Midbrain (tissue), 1 donor: Measurements from ENCODE around the gene CDC42BPB.

ENCODE experiments used
- DNase-seq: peaks from one replicate; lab custom pipeline; 2025; lab: John Stamatoyannopoulos, UW

CDC42BPB gene

DNA sequence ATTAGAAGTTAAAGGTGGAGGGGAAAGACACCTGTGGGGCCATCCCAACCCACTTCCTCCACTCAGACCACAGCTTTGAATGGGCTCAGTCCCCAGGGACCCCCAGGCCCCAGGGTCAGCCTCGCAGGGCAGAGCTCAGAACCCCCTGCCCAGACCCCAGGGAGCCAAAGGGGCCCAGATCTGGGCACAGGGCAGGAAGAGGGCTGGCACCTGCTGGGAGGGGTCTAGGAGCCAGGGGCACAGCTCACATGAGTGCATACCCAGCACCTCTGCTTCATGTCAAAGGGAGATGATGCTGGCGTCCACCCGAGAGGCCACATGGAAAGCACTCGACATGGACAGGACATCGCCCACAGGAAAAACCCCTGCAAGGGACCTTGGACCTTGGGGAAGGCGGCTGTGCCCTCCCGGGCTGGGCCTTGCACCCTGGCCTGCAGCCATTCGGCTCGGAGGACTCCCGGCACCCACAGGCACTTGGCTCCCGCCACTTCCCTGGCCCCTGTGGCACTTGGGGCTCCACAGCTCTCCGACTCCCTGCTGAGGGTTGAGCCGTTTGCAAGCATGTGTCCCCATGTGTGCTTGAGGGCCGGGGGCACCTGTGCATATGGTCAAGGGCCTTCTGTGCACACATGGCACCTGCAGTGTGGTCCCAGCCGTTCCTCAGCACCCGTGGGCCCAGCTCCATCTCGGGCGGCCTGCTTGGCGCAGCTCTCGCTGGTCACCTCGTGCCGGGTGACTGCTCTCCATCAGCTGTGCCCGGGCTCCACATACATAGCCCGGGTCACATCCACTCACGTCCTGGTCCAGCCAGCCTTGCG lies 142.7 kb downstream of the CDC42BPB start:
- no peak for DNase-seq

DNA sequence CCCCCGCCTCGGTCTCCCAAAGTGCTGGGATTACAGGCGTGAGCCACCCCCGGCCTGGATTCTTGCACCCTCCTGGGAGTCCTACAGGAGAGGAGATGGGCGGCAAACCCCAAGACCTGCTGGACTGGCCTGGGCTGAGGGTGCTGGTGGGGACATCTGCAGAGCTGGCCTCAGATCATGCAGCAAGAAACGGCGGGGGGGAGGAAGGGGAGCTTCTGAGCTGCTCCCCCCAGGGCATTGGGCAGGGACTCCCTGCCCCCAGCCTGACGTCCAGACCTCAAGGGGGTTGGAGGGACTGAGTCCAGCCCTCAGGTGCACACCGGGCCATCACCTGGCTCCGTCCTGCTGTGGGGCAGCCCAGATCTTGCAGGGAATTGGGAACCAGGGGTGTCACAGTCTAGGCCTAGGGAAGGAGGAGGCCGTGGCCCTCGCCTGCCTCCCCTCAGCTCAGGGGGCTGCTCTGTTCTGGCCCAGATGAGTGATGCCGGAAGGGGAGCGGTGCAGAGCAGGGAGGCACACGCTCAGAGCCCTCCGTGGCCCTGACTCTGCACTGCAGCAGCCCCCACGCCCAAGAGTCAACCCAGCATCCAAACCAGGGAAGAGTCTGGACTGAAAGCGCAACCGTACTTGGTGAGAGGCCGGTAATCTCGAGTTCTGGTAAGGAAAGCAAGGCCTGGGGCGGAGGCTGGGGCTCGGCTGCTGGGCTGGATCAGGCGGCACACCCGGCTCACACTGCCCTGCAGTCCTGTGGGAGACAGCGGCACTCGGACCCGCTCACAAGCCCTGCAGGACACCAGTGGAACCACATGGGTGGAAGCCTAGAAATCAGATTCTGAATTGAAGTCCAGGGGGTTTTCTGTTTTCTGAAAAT lies 143.8 kb downstream of the CDC42BPB start:
- no peak for DNase-seq

DNA sequence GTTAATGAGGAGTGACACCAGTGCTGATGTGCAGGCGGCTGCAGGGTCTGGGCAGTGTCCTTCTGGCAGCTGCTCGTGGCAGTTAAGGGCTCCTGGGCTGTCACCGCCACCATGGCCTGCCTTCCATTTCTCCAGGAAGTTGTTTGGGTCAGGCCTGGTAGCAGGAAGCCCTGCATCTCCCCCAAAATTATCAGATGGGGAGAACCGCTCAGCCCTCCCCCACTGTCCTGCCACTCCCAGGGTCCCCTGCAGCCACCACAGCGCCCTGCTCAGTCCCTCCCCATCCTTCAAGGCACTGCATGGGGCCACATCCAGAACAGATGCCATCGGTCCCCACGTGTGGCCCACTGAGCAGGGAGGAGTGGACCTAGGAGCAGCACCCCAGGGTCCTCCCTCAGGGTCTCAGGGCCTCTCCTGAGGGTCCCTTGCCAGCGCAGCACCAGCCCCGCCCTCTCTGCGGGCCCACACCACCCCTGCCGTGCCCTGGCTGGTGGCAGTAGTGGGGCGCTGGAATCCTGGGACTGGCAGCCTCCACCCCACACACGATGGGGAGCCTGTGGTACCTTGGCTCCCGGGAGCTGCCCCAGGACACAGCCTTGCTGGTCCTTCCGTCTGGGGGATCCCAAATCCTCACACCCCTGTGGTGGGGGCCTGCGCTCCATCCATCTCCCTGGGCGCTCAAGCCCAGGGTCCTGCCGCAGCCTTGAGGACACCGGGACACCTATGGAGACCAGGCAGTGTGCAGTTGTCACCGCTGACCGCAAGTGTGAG lies 145.2 kb downstream of the CDC42BPB start:
- DNase-seq: no peak

DNA sequence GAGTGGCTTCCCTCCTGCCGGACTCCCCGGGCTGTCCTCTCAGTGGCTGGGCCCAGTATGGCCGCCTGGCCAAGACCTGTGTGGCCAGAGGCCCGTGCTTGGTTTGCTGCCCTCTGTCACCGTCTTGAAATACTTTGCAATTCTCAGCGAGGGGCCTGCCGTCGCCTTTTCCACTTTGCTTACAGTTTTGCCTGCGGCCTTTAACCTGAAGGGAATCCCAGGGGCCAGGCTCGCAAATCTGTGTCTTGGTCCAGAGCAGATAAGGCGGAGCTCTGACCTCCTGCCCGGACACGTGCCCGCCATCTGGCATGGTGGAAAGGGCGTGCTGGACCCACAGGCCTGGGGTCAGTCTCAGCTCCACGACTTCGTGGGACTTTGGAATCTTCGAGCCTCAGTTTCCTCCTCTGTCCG lies 145.8 kb downstream of the CDC42BPB start:
- DNase-seq: no peak

DNA sequence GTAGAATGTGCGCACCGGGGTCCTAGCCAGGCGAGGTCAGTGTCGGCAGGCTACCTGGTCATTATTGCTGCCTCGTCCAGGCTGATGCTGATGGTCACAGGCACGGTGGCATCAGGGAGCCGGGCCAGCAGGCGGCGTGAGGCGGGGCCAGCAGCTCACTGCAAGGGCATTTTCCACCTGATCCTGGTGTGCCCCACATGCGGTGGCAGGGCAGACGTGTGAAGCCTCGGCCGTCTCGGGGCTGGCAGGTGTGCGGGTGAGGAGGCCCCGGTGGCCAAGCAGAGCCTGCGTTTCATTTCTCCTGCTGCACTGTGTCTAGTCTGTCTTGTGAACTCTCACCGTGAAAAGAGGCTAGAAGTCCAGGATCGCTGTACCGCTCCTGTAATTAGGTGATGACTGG lies 146.9 kb downstream of the CDC42BPB start:
- DNase-seq: no peak

DNA sequence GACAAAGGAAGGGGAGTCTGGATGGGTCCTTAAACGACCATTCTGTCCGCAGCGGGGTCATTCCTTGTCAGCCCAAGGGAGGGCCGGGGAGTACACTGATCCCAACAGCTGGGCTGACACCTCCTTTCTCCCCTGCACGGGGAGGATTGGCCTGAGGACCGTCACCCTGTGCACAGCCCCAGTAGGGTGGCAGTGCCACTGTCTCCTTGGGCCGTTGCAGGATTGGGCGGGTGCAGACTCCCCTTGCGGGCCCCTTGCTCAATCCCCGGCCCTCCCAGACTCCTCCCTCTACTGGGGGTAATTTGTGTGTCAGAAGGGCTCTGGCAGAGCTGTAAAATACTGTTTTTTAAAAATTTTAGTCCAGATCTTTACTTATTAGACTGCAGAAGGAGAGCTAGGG lies 147.4 kb downstream of the CDC42BPB start:
- DNase-seq: no peak

DNA sequence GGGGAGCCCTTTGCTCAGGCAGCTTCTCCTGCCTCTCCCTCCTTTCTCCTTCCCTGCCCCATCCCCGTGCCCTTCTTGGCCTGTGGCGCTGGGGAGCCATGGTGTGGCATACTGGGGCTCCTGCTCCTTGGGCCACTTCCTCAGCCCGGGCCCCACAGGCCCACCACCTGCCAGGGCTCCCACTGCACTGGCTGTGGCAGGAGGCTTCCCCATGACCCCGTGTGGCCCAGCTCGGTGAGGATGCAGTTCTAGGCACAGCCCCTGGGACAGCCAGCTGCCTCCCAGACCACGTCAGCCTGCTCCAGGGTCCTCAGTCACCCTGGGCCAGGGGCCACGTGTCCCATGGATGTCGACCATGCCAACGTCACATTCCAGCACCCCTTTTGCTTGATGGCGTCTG lies 147.9 kb downstream of the CDC42BPB start:
- DNase-seq: no peak

DNA sequence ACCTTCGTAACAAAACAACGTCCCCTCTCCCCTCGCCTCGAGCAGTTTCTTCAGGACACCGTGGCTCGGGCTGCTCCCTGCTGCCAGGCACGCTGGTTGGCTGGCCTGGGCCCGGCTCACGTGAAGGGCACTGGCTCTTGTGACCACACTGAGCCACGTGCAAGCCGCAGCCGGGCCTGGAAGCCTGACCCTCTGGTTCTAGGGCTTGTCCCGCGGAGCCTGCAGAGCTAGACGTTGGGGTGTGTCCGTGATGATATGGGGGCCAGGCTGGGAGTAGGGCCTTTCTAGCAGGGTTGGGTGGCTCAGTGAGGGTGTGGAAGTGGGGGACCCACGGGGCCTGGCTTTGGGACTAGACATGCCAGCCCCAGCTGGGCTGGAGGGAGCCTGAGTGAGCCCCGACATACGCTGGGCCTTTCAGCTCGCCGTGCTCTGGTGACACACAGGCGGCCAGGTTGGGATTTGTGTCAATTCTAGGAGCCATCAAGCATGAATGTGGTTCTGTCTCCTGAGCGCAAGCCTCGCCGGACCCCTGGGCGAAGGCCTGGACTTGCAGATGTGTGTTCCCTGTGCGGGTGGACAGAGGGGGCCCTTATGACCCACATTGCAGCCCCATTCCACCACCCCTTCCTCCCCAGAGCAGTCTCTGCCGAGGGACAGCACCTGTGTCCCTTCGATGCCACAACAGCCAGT lies 148.4 kb downstream of the CDC42BPB start:
- DNase-seq: no peak

DNA sequence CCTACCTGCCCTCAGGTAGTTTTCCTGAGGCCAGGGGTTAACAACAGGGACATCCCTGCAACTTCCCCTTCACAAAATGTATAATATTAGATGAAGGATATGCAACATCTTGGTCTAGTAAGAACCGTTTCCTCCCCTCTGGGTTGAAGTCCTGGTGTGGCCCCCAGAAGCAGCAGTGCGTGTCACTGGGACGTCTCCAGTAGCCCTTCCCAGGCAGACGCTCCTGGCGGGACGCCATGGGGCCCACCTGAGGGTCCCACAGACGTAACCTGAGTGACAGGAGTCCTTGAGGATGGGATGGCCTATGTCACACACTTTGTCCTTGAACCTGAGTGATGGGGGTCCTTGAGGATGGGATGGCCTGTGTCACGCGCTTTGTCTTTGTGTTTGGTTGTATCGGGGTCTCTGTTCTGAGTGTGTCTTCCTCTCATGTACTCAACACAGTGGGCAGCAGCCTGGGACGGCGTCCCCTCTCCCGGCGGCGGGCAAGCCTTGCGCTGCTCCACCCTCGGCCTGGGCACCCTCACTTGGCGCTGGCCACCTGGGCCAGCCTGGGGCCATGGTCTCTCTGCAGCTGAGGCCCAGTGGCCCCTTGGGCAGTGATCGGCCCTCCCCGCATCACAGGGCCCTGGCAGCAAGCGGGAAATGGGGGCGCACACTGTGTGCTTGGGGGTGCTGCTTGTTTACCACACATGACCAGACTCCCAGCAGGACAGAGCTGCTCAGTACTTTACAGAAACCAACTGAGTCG lies 149.2 kb downstream of the CDC42BPB start:
- no peak for DNase-seq

DNA sequence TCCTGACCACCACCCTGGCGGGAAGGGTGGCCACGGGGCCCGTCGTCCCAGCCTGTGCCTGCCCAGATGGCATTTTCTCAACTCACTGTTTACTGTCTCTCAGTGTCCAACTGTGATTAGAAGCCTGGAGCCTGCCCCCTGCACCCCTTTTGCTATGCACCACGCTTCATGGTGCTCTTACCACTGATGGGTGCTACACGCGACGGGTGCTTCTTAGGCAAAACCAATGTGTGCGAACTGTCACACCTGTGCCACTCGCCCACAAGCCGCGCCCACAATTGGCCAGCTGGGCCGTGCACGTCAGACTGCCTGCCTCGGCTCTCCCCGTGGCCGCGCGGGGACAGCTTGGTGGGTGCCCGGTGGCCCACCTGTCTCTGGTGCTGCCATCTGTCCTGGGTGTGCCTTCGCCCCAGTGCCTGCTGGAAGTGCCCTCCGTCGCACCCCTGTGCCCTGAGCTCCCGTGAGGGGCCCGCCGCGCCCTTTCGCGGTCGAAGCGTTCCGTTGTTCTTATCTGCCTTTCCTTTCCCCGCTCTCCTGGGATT lies 150.0 kb downstream of the CDC42BPB start:
- no peak for DNase-seq

DNA sequence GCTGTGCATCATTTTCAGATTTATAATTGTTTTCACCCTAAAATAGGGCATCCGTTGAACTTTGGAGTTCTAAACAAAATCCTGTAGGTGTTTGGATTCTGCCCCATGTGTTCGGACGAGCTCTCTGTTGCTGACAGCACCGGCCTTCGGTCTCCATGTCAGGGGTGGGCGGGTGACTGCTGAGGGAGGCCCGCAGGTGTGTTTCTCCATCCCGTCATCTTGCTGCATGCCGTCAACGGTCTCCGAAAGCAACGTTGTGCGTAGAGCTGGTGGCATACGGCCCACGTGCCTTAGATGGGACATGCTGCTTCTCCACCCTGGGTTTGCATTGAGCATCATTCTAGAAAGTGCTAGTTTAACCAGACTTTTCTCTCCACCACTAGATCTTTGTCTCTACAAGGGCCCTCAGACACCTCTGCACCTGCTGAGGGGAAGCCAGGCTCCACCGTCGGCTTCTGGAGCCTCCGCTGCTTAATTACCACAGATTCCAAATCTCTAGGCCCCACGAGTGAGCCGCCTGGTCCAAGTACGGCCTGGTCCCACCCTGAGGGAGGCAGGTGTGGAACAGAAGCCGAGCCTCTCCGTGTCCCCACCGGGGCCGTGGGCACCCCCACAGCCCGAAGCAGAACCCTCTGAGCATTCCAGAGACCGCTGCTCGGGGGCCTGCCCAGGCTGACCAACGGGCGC lies 150.6 kb downstream of the CDC42BPB start:
- DNase-seq: no peak

DNA sequence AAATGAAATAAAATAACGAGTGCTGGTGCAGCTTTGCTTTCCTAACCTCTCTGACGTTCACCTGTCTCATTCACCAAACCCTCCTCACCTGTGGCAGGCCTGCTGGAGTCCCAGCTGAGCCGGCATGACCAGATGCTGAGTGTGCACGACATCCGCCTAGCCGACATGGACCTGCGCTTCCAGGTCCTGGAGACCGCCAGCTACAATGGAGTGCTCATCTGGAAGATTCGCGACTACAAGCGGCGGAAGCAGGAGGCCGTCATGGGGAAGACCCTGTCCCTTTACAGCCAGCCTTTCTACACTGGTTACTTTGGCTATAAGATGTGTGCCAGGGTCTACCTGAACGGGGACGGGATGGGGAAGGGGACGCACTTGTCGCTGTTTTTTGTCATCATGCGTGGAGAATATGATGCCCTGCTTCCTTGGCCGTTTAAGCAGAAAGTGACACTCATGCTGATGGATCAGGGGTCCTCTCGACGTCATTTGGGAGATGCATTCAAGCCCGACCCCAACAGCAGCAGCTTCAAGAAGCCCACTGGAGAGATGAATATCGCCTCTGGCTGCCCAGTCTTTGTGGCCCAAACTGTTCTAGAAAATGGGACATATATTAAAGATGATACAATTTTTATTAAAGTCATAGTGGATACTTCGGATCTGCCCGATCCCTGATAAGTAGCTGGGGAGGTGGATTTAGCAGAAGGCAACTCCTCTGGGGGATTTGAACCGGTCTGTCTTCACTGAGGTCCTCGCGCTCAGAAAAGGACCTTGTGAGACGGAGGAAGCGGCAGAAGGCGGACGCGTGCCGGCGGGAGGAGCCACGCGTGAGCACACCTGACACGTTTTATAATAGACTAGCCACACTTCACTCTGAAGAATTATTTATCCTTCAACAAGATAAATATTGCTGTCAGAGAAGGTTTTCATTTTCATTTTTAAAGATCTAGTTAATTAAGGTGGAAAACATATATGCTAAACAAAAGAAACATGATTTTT lies 151.9 kb downstream of the CDC42BPB start:
- no peak for DNase-seq

DNA sequence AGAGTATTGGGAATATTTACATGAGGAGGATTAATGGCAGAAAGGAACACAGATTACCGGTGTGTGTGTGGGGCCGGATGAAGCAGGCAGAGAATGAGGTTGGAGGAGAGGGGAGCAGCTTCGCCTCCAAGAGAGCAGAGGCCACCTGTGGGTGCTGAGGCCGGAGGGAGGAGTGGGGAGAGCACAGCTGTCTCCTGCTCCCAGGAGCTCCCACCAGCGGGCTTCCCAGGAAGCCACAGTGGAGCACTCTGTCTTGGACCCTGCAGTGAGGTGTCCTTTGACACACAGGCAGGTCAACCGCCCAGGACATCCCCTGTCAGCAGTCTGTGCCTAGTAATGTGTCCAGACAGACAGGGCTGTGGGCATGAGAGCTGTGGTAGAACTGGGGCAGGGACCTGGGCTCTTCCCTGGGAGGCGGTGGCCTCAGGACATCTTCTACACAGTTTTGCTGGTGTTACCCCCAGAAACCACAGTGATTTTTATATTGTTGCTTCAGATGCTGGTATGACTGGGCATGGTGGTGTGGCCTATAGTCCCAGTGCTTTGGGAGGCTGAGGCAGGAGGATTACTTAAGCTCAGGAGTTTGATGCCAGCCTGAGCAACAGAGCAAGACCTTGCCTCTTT lies 153.3 kb downstream of the CDC42BPB start:
- DNase-seq: no peak

DNA sequence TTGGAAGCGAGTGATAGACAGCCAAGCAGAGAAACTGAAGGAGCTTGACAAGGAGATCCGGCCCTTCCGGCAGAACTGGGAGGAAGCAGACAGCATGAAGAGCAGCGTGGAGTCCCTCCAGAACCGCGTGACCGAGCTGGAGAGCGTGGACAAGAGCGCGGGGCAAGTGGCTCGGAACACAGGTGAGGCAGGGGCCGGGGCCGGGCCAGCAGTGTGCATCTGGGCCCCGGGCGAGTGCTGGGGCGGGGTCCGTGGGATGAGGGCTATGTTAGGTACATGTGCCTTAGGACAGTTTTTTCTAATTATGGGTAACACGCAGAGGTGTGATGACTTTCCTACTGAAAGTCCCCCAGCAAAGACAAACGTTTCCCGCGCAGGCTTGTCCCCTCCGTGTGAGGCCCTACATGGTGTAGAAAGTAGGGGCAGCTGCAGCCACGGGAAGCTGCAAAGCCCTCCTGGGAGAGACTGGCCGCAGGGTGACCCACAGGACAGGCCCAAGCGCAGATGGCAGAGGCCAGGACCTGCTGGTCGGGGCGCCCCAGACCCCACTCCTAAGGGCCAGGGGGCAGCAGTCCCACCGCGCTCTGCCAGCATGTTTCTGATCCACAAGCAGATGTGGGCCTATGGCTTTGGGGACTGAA lies 154.0 kb downstream of the CDC42BPB start:
- no peak for DNase-seq

DNA sequence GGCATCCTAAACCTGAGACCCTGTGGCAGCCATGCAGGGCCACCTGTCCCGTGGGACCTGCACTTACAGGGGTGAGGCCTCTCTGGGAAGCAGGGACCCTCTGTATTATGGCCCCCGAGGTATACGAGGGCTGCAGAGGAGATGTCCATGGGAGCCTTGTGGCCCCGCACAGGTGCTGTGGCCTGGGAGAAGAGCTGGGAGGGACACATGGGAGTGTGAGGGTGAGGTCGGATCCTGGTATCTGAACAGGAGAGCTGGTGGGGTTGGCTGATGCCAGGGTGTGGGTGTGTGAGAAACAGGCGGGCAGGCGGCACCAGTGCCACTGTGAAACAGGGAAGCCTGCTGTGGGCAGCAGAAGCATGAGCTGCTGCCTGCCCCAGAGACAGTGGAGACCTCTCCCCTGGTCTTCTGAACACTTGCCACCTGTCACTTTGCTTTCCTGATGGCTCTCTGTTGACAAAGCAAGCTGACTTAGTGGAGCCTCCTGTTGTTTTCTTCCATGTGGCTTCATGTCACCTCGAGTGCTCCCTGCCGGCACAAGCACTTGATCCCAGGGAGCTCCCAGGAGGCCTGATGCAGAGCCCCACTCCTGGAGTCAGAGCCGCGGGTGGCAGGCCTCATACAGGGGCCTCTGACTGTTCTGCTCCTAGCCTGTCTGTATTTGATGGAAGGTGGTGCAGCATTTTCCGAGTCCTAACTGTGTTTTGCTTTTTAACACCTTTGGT lies 154.7 kb downstream of the CDC42BPB start:
- no peak for DNase-seq

DNA sequence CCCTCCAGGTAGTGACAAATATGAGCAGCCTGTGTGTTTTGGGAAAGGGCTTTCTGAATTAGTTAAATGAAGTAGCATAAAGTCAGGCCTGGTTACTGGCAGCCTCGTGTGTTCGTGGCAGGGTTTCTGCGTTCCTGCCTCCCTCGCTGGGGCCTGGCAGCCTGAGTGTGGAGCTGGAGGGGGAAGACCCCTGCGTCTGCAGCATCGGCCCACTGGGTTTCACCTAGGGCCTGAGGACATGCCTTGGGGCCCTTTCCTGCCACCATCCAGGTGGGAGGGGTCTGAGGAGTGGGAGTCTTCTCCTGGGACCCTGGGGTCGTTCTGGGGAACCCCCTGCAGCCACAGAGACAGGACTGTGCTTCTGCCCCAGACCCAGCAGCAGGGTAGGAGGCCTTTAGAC lies 155.3 kb downstream of the CDC42BPB start:
- no peak for DNase-seq

DNA sequence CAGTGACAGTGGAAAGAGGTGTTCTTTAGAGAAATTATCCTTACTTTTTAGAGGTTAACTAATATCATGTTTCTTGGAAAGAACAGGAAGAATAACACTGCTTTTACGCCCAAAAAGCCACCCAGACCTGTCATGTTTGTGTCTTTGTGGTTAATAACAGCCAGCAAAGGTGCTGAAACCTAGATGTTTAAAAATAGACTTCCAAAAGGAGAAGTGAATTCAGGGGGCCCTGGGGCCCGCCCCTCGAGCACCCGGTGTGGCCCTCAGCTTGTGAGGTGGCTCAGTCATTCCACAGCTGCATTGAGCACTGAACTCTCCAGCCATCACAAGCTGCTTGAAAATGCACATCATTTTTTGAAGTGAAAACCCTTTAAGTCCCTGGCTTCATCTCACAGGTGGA lies 155.7 kb downstream of the CDC42BPB start:
- DNase-seq: no peak
